Right lobe of liver (tissue), 4 donors: Measurements from ENCODE around the gene CDH4.

Experiments
- CTCF ChIP-seq, 4 donors: fragments of 200-600 bp in 3 of 4; fragments of 450-650 bp in 1 of 4; IDR thresholded peaks; one replicate each; pipeline versions ENCODE4 v1.5.1 to v1.8.0; 2016 to 2022; ENCODE audit warnings: antibody characterized with exemption in 4 of 4, mild to moderate bottlenecking in 2 of 4
- POLR2A ChIP-seq: fragments of 450-650 bp; IDR thresholded peaks from one replicate; pipeline ENCODE4 v1.6.1; 2017; ENCODE audit warnings: antibody characterized with exemption, mild to moderate bottlenecking
- donor health status: DM: no; HTN: no; CAD: no.
- donor health status: DM: no; HTN: no; CAD: no.
- donor health status: DM: no; HTN: yes; CAD: no.

DNA sequence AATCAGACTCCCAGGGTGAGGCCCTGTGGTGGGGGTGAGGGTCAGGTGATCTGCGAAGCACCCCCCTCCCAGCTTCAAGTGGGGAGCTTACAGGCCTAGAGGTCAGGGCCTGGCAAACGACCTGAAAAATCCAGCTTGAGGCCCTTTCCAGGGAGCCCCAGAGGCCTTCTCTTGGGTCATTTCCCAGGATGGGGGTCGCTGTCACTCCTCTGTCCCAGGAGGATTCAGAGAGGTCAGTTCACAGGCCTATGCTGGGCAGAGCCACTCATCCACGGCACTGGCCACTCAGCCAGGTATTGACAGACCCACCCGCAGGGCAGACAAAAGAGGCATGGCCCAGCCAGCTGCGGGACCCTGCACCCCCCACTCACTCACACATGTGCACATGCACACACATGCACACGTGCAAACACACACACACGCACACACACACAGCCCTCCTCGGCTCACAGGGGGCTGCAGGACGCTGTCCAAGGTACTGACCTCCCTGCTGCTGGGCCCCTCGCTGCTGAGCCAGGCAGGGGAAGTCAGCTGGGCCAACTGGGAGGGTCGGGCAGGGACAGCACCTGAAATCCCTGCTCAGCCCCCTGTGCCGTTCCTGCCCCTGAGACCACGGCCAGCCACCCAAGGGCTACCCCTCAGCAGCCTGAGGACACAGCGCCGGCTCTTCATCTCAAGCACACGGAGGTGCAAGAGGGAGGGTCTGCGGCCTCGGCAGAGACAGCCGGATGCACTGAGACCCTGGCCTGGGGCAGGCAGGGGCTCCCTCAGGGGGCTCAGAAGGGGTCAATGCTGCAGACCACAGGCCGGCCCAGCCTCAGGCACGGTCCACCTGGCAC, 699.9 kb downstream of the CDH4 start:
- no peak for TF ChIP-seq CTCF (IDR thresholded peaks at IDR 0.05)
- no peak for TF ChIP-seq POLR2A
